Fibroblast of mammary gland (primary cell): ENCODE results near the gene CYB5R4.

Experiments
- DNase-seq: peaks from one replicate; pipeline ENCODE4 v3.0.0-alpha.2; 2010; ENCODE audit warnings: low read depth
- H3K4me3 ChIP-seq: 2 replicates; pipeline ENCODE4 v1.5.1; 2011; ENCODE audit warnings: low read depth, mild to moderate bottlenecking, low read length, moderate library complexity; ENCODE audit not compliant: control insufficient read depth
- TF ChIP-seq, protein P1 (sequence below): conservative IDR thresholded peaks from 2 replicates; pipeline ENCODE4 v1.5.1; 2011; ENCODE audit warnings: low read depth, low read length, inconsistent platforms; ENCODE audit not compliant: control insufficient read depth, insufficient read depth

Gene CYB5R4

DNA sequence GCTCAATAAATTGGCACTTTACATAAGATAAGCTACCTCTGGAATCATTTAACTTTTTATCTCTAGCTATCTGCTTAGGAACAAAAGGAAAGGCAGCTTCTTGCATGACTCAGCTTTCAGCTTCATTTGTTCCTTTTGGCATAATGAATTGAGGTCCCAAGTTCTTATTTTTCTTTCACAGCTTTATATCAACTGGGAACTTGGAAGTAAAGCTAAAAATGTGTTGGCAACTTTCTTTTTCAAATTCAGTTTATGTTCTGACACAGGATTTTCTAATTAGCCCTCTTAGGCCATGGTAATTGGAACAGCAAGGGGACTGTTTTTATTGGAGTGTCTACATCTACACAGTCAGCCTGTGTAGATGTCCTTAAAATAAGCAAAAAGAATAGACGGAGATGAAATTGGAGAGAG is 118.8 kb downstream of the CYB5R4 start:
- TF ChIP-seq, protein P1, sequence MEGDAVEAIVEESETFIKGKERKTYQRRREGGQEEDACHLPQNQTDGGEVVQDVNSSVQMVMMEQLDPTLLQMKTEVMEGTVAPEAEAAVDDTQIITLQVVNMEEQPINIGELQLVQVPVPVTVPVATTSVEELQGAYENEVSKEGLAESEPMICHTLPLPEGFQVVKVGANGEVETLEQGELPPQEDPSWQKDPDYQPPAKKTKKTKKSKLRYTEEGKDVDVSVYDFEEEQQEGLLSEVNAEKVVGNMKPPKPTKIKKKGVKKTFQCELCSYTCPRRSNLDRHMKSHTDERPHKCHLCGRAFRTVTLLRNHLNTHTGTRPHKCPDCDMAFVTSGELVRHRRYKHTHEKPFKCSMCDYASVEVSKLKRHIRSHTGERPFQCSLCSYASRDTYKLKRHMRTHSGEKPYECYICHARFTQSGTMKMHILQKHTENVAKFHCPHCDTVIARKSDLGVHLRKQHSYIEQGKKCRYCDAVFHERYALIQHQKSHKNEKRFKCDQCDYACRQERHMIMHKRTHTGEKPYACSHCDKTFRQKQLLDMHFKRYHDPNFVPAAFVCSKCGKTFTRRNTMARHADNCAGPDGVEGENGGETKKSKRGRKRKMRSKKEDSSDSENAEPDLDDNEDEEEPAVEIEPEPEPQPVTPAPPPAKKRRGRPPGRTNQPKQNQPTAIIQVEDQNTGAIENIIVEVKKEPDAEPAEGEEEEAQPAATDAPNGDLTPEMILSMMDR, result no peak
- no peak overlapping the region for H3K4me3 ChIP-seq
- DNase-seq, result no peak

DNA sequence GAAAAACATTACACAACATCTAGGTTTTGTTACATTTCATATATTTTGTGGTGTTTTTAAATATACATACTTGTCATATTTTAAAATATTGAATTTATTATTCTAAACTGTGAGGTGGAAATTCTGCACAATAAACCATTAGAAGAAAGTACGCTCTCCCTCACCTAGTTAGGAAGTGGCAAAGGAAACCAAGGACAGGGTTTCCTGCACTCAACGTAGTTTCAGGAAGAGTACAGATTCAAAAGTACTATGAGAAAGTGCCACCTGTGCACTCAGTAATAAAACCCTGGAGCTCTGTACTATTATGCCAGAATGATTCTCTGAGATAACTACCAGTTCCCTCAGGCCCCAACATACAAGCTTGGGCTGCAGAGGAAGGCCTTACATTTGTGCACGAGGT is 119.5 kb downstream of the CYB5R4 start:
- no peak overlapping the region for H3K4me3 ChIP-seq
- TF ChIP-seq, protein P1, result no peak
- no peak for DNase-seq

DNA sequence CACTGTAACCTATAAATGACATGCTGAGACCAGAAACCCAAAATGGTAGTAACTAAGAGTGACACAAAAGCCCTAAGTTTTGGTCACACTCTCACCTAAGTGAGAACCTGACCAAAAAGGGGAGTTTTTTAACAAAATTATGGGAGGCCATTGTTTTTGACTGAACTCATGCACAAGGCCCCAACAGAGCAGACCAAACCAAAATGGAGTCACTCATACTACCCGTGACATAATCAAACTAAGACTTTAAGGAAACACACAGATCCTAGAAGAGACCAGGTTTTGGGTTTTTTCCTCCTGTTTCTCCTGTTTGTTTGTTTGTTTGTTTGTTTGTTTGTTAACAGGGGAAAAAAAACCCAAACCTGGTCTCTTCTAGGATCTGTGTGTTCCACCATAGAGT is 124.9 kb downstream of the CYB5R4 start:
- DNase-seq, result no peak
- TF ChIP-seq, protein P1, result no peak
- H3K4me3 ChIP-seq, result no peak overlapping the region

DNA sequence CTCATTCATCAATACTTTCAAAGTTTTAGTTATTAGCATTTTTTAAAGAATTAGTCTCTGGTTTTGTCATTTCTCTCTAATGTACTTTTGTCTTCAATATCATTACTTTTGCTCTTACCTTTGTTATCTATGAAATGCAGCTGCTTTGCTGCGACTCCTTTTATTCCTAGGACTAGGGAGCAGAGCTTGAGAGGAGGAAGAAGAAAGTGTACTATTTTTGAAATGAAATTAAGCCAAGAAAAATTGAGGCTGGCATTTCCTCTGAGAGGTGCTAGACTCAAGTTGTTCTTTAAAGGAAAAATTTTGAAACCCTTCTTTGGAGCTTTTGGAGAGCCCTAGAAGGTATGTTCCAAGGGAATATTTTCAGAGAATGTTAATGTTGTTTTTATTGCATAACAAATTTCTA is 125.8 kb downstream of the CYB5R4 start:
- TF ChIP-seq, protein P1, result no peak
- H3K4me3 ChIP-seq, result no peak overlapping the region
- DNase-seq, result no peak

DNA sequence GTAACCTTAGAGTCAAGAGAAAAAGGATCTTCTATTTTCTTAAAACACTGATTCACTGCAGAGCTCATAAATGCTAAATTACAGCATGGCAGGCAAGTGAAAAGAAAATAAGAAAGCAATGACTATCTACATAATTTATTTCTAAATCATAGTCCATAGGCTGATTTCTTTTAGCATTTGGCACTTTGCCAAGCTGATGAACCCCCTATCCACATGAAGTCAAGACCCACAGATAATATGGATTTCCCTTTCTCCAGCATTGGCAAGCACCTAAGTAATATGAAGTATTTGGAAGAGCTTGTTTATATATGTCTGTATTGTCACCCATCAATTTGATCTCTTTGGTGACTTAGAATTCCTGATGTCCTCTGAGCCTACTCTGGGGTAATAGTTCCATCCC is 126.2 kb downstream of the CYB5R4 start:
- DNase-seq, result no peak
- H3K4me3 ChIP-seq, result no peak overlapping the region
- TF ChIP-seq, protein P1, result no peak

DNA sequence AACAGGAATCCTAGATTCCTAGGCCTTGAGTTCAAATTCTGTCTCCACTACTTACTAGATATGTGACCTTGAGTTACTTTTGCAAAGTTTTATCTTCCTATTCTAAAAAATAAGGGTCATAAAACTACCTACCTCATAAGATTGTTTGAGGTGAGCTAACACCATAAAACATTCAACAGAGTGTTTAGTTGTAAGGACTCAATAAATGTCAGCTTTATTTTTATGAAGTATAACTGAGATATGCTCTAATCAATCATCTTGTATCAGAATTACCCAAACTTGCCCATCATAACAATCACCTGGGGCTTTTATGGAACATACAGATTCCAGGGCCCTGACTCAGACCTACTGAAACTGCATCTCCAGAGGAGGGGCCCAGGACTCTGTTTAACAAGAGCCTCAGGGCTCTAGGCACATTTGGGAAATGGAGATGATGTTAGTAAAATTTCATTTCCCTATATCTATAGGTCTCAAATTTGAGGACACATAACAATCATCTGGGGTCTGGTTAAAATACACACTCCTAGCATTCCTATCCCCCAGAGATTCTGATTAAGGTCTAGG is 138.6 kb downstream of the CYB5R4 start:
- H3K4me3 ChIP-seq, result no peak overlapping the region
- no peak for DNase-seq
- TF ChIP-seq, protein P1, result no peak

DNA sequence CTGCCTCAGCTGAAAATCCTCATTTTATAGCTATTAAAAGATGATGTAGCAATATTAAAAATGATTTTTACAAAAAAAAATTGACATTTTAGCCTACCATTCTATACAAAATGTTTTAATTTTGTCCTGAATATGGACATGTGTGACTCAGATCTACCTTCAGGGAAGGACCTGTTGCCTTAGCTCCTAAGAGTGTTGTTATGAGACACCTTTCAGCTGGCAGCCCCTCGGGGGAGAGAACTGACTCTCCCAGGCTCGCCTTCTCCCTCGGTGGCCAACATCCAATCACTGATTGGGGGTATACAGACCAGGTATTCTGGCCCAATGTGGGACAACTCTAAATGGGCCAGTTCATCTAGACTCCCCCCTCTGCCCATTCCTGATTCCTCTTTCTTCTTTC is 141.6 kb downstream of the CYB5R4 start:
- TF ChIP-seq, protein P1, result no peak
- no peak overlapping the region for H3K4me3 ChIP-seq
- no peak for DNase-seq
